Amygdala (tissue), 56 donors: Measurements from ENCODE around the gene NBEA.
"Not testable (repeated sequence)": the region's sequence is repeated elsewhere in the genome, so short reads cannot be mapped to it uniquely, and the experiment has no call there.

Source experiments
- DNase-seq, 56 donors: peaks; one replicate each; lab custom pipeline; 2025; lab: John Stamatoyannopoulos, UW

NBEA gene, protein sequence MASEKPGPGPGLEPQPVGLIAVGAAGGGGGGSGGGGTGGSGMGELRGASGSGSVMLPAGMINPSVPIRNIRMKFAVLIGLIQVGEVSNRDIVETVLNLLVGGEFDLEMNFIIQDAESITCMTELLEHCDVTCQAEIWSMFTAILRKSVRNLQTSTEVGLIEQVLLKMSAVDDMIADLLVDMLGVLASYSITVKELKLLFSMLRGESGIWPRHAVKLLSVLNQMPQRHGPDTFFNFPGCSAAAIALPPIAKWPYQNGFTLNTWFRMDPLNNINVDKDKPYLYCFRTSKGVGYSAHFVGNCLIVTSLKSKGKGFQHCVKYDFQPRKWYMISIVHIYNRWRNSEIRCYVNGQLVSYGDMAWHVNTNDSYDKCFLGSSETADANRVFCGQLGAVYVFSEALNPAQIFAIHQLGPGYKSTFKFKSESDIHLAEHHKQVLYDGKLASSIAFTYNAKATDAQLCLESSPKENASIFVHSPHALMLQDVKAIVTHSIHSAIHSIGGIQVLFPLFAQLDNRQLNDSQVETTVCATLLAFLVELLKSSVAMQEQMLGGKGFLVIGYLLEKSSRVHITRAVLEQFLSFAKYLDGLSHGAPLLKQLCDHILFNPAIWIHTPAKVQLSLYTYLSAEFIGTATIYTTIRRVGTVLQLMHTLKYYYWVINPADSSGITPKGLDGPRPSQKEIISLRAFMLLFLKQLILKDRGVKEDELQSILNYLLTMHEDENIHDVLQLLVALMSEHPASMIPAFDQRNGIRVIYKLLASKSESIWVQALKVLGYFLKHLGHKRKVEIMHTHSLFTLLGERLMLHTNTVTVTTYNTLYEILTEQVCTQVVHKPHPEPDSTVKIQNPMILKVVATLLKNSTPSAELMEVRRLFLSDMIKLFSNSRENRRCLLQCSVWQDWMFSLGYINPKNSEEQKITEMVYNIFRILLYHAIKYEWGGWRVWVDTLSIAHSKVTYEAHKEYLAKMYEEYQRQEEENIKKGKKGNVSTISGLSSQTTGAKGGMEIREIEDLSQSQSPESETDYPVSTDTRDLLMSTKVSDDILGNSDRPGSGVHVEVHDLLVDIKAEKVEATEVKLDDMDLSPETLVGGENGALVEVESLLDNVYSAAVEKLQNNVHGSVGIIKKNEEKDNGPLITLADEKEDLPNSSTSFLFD (N-terminal part only)

DNA sequence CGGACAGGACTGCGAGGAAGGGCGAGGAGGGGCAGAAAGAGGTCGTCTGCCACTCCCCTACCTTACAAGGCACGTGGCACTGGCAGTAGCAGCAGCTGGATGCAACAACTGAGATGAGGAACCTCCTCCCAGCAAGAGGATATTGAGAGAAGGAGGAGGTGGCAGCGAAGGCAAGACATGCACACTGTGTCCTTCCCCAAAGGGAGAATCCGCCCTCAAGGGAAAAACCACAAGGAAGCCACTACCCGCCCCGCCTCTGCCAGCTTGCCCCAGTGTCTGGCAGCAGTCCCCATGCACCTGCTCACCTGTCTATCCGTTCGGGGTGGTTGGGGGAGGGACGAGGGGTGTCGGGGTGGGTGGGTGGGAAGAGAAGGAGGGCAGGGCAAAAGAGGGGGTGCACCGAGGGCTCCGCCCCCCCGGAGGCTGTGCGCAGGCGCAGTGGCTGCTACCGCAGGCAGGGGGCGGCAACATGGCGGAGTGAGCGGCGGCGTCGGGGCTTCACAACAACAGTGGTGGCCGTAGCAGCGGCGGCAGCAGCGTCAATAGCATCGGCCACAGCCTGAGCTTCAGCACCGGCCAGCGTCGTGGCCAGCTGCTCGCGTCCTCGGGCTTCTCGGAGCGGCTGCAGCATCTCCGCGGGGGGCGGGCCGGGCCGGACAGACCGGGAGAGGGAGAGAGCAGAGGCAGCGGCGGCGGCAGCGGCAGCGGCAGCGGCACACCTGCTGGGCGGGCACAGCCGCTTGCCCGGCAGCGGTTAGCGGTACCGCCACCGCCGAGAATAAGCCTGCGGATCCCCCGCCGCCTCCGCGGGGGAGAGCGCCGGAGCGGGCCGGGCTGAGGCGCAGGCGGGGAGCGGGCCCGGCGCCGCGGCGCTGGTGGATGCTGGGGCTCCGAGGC lies at the start of gene NBEA:
Gene NBEA, plus strand, starts transcription at position 436 of the 897 bp plus-strand sequence. CDS start 551 bp downstream, outside the sequence.
- peak in 54 of 56 donors; percentile 10 to 87 (median 72) for DNase-seq

DNA sequence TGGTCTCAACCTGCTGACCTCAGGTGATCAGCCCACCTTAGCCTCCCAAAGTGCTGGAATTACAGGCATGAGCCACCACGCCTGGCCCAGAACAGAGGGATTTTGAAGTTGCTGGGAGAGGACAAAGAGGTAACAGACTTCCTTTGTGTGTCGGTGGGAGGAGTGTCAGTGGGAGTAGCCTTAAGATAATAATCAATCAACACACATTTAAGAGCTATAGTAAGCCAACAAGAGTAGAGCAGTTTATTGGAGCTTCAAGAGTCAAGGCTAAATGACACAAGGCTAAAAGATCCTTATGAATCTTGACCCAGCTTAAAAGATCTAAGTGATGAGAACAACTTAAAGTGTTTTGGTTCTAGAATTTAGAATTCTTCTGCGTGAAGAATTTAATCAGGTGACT lies 47.3 kb upstream of the NBEA start:
- no peak for DNase-seq

DNA sequence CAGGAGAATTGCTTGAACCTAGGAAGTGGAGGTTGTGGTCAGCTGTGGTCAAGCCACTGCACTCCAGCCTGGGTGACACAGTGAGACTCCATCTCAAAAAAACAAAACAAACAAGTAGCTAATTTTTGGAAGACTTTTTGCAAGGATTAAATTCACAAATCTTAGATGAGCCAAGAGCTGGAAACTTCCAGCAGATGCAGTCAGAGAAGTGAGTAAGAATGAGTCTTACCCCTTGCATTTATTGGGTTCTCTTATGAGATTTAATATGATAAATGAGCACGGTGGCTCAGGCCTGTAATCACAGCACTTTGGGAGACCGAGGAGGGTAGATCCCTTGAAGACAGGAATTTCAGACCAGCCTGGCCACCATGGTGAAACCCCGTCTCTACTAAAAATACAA lies 44.9 kb upstream of the NBEA start:
- DNase-seq: no peak

DNA sequence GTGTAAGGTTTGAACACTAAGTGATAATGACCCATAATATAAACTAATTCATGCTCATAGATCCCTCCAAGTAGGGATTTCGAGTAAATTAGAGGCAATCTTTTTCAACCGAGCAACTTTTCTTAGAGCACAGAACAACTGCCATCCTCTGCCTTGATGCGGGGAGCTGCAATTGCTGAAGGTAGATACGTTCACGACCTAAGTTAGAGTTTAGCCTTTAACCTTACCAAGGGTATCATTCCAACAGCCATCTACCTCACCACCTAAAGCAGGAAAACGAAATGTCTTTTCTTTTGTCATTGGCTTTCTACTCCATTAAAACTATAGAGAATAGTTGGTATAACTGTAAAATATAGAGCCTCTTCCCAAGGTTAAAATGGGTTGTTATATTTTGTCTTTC lies 42.2 kb upstream of the NBEA start:
- no peak for DNase-seq

DNA sequence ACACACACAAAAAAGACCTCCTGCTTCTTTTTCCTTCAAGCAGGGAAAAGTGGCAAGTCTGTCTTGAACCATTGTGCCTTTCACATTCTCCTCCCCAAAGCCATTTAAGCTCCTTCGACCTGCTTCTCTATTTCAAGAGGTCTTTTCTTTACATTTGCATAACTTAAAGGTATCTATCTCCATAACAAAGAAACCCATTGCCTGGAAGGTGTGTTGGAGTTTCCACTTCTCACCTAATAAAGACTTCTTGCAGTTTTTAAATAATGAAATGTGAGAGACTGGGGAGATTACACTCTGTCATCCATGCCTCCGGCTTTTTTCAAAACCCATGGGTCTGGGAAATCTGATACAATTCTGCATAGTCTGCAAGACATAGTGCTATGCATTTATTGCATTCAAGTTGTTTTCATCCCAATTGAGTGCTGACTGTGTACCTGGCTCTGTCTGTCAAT lies 41.8 kb upstream of the NBEA start:
- DNase-seq: no peak

DNA sequence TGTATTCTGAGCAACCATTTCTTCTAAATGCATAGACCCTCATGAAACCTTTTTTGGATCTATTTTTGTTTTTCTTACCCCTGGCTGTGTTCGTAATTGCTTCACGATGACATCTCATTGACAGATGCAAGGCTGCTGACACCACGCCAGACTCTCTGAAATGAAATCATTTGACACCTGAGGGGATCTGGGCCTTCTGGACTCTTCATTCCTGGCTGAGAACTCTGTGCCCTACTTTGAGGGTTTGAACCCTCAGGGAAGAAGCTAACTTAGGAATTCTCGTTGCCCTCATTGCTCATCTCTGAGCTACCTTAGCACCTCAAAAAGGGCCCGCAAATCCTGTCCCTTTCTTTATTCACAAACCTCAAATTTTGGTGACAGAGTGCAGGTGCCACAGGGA lies 40.5 kb upstream of the NBEA start:
- no peak for DNase-seq

DNA sequence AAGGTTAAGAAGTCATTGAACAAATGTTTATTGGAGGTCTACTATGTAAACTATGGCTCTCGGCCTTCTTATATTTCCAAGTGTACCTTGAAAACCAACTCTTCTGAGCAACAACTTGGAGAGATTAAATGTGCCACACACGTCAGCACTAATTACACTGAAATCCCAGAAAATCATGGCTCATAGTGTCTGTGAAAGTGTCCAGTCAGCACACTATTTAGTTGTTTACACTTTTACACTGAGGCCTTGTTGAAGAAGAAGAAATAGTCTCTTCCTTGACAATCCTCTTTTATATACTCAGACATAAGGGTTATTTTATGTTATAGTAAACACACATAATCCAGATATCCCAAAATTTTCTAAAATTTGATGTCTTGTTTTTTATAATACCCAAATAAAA lies 30.9 kb upstream of the NBEA start:
- DNase-seq: no peak

DNA sequence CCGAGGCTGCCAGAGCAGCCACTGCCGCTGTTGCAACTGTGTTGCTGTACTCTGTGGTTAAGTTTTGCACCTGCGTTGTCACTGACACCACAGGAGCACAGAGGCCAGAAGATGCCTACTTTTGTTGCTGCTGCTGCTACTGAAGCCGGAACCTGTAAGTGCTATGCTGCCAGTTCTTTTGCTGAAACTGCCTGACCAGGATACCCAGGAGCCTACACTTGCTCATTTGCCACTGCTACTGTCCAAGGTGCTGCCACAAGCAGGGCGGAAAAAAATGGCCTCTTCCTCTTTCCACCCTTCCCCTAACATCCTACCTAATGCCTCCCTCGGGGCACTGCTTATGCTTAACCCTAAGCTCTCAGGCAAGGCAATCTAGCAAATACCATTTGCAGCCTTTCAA lies 29.0 kb upstream of the NBEA start:
- no peak for DNase-seq

DNA sequence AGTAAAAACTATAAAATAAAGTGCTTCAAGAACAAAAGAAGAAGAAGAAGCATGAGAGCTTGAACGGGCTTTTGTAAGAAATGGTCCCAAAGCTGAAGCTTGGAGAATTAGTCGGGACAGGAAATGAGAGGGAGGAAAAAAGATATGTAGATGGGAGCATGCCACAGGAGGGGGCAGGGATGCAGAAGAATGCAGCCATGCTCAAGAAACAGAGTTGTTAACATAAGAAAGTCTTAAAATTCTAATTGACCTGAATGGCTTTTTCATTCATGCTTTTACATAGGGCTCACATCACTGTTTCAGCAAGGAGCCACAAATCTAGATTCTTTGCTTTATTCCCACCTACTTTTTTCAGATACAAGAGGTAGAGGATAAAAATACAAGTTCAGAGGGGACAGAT lies 27.7 kb upstream of the NBEA start:
- DNase-seq: no peak

DNA sequence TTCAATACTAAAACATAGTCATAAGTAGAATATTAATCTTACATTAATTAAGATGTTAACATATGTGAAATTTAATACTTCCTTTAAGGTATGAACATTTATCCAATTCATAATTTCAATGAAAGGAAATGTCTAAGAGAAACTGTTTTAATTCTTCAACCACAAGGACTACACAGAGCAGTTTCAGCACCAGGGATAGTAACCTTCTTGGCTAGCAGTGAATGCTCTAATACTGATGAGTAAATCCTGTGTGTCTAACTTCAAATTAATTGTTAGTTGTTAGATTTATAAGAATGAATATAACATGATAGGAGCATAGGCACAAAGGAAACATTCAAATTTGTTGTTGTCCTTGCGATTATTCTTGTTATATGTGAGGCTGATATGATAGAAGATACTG lies 15.6 kb upstream of the NBEA start:
- DNase-seq: no peak

DNA sequence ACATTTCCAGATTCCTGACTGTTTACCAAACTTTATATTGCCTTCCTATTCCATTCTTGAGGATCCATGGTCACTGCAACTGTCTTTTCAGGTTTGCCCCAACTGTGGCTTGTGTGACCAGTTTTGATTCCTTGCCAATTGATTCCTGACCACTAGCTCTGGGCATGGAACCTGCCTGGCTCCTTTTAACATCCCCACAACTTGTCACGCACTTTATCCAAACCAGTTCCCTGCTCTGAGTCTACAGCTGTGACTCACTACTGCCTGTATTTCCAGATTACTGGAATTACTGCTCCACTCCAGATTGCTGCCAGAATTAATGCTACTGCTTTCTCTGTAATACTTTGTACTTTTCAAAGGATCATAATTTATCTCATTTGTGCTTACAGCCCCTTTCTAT lies 13.4 kb upstream of the NBEA start:
- not testable (repeated sequence) for DNase-seq

DNA sequence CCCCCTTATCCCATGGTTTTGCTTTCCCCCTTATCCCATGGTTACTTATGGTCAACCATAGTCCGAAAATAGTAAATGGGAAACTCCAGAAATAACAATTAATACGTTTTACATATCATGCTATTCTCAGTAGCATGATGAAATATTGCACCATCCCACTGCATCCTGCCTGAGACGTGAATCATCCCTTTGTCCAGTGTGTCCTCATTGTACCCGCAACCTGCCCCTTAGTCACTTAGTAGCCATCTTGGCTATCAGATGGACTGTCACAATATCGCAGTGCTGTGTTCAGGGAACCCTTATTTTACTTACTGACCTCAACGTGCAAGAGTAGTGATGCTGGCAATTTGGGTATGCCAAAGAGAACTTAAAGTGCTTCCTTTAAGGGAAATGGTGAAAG lies 10.5 kb upstream of the NBEA start:
- DNase-seq: no peak

DNA sequence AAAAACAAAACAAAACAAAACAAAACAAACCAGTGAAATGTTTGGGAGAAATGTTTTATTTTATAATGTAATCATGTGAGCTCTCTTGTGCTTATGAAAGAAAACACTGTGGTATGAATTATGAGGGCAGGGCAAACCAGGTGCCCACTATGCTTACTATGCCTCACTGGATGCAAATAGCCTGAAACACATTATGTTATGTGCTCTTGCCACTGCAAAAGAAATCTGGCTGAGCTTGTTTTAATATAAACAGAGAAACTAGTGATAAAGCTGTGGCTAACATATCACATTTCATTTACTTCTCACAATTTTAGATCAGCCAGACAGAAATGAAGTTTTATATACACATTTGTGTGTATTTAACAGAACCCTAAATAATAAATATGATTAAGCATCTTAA lies 8.7 kb upstream of the NBEA start:
- no peak for DNase-seq

DNA sequence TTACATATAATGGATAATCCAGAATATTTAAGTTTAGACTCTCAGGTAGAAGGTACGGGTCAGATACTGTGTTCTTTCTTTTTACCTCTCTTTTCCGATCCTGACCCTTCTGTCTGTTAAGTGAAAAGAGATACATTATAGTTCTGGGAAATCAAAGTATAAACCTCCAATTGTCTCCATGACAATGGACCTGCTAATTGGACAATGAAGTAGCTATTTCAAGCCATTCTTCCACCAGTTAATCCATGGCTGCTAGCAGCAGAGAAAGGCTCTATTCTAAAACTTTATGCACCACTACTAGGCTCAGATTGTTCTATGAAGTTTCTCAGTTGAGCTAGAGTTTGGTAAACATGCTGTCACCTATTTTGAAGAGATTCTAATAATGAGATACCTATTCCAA lies 8.3 kb upstream of the NBEA start:
- no peak for DNase-seq

DNA sequence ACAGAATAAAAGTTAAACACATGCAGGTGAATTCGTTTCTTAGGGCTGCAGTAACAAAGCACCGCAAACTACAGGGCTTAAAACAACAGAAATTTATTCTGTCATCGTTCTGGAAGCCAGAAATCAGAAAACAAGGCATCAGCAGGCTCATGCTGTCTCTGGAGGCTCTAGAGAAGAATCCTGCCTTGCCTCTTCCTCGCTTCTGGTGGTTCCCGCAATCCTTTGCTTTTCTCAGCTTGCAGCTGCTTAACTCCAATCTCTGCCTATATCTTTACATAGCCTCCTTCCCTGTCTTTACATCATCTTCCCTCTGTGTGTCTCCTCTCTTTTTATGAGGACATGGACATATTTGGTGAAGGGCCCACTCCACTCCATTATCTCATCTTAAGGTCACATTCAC lies 6.2 kb upstream of the NBEA start:
- DNase-seq: no peak

DNA sequence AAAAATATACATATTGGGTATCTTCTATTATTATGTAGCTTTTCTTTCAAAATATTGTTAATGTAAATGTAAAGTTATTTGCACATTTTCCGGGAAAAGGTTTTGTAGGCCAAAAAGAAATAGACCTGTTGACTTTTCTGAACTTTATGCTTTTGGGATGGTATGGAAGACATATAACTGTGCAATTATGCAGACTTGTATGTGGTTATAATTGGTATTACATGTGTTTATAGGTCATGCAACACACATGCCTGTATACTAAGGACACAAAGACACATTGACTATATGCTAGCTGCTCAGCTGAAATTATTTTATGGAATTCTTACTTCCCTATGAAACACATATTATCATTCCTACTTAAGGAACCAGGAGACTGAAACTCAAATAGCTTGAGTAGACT lies 2.3 kb upstream of the NBEA start:
- no peak for DNase-seq

DNA sequence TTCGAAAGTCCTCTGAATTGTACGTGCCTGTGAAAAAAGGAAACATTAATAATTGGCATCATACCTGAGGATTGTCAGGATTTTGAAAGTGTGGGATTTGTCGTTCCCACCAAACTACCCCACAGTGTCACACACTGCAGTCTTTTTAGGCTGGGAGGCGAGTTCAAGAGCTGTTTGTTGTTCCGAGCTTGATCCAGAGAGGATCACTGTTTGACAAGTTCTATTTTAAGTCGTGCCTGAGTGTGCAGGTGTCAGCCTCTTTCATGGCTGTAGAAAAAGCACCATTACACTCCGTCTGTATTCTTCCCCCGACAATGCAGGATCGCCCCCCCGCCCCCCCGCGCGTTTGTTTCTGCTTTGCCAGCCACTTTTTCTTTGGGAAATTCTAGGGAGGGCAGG lies 635 bp upstream of the NBEA start:
- DNase-seq: peak in 6 of 56 donors; percentile 10 to 53 (median 30)

DNA sequence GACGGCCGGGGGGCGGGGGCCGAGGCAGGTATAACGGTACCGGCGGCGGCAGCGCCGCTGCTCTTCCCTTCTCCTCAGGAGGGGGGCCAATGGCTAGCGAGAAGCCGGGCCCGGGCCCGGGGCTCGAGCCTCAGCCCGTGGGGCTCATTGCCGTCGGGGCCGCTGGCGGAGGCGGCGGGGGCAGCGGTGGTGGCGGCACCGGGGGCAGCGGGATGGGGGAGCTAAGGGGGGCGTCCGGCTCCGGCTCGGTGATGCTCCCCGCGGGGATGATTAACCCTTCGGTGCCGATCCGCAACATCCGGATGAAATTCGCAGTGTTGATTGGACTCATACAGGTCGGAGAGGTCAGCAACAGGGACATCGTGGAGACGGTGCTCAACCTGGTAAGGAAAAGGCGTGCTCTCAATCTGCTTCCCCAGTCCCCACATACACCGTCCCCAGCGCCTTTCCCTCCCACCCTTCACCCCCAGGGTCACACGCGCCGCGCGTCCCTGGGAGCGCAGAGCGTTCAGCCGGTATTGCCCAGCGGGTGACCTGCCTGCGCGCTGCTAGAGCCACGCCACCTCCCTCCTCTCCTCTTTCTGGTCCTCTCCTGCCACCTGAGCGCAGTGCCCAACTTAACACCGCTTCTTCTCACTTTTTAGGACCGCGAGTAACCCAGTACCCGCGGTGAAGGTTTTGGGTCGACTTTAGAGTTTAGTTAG lies 814 bp downstream of the NBEA start:
- DNase-seq: peak in 31 of 56 donors; percentile 1 to 53 (median 26)
